Loucy (cell line): Measurements from ENCODE around the gene NAV2.
A peak's percentile ranks its signal among the peaks of the same experiment; 100 is the strongest.

Source experiments
- H2AFZ ChIP-seq: fragments of 200-600 bp; sonication (generic); 2 replicates; pipeline ENCODE4 v1.6.0; 2016; ENCODE audit warnings: antibody characterized with exemption, mild to moderate bottlenecking, low read length, moderate library complexity
- H3F3A ChIP-seq: fragments of 200-600 bp; 2 replicates; pipeline ENCODE4 v1.6.0; 2016; ENCODE audit warnings: antibody characterized with exemption, low read depth, mild to moderate bottlenecking
- H3K27me3 ChIP-seq: fragments of 200-600 bp; sonication (generic); 2 replicates; pipeline ENCODE4 v1.6.1; 2014; ENCODE audit warnings: low read length, mild to moderate bottlenecking; ENCODE audit not compliant: insufficient read depth, poor library complexity, severe bottlenecking
- H3K36me3 ChIP-seq: fragments of 200-600 bp; sonication (generic); 2 replicates; pipeline ENCODE4 v1.6.1; 2016; ENCODE audit warnings: low read length; ENCODE audit not compliant: insufficient read depth
- H3K4me1 ChIP-seq: fragments of 200-600 bp; sonication (generic); 2 replicates; pipeline ENCODE4 v1.5.1; 2014; ENCODE audit warnings: low read length, mild to moderate bottlenecking; ENCODE audit not compliant: insufficient read depth, poor library complexity, severe bottlenecking
- H3K4me2 ChIP-seq: fragments of 200-600 bp; sonication (generic); 2 replicates; pipeline ENCODE4 v1.6.0; 2014; ENCODE audit warnings: antibody characterized with exemption, low read length, low read depth, mild to moderate bottlenecking; ENCODE audit not compliant: poor library complexity, severe bottlenecking
- H3K4me3 ChIP-seq: fragments of 200-600 bp; sonication (generic); 2 replicates; pipeline ENCODE4 v1.5.1; 2014; ENCODE audit warnings: low read length, mild to moderate bottlenecking, mixed read lengths; ENCODE audit not compliant: poor library complexity, severe bottlenecking
- H3K79me2 ChIP-seq: fragments of 200-600 bp; sonication (generic); 2 replicates; pipeline ENCODE4 v1.6.1; 2014; ENCODE audit warnings: low read length; ENCODE audit not compliant: insufficient read depth
- H3K9ac ChIP-seq: fragments of 200-600 bp; sonication (generic); 2 replicates; pipeline ENCODE4 v1.6.0; 2014; ENCODE audit warnings: mild to moderate bottlenecking, low read depth, low read length, moderate library complexity; ENCODE audit not compliant: poor library complexity, severe bottlenecking
- H3K9me2 ChIP-seq: fragments of 200-600 bp; sonication (generic); replicated peaks from 2 replicates; pipeline ENCODE4 v1.6.1; 2016; ENCODE audit warnings: low read depth, low read length, mixed read lengths
- H3K9me3 ChIP-seq: fragments of 200-600 bp; sonication (generic); 2 replicates; pipeline ENCODE4 v1.6.1; 2014; ENCODE audit warnings: mild to moderate bottlenecking, antibody characterized with exemption, low read length, low read depth; ENCODE audit not compliant: insufficient read depth
- H4K20me1 ChIP-seq: fragments of 200-600 bp; sonication (generic); 2 replicates; pipeline ENCODE4 v1.6.0; 2014; ENCODE audit warnings: antibody characterized with exemption, low read length, mild to moderate bottlenecking; ENCODE audit not compliant: insufficient read depth, poor library complexity, severe bottlenecking
- CTCF ChIP-seq: fragments of 200-600 bp; sonication (generic); conservative IDR thresholded peaks from 2 replicates; pipeline ENCODE4 v1.5.1; 2014; ENCODE audit warnings: mild to moderate bottlenecking, antibody characterized with exemption, low read length
- EZH2phosphoT487 ChIP-seq: fragments of 200-600 bp; IDR thresholded peaks from 2 replicates; pipeline ENCODE4 v1.6.1; 2018; ENCODE audit warnings: antibody characterized with exemption, mild to moderate bottlenecking, moderate library complexity, borderline replicate concordance

The NAV2 gene

DNA sequence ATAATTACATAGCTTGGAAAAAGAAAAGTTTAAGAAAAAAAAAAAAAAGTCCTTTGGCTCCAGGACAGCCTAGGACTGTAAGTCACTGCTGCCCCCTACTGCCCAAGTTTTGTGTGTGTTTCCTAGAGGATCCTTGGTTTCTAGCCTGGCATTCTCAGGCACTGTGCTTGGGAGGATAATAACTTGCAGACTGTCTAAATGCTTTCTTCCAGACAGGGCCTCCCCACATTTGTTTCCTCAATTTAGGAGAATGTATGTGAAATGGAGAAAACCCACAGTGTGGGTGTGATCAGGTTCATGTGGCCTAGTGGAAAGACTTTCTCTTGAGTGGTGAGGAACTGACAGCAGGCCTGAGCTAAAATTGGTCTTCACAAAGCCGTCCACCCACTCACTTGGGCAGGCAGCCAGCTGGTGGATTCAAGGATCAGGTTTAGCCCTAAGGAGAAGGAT, 191.0 kb downstream of the NAV2 start:
- Histone ChIP-seq H3K79me2 (no peaks in the 10 kb centered on the region), H3F3A (no peaks in the 10 kb centered on the region), H4K20me1 (no peaks in the 10 kb centered on the region), H3K36me3 (no peaks in the 10 kb centered on the region), H3K27me3 (no peaks in the 10 kb centered on the region), H3K9me3 (no peaks in the 10 kb centered on the region), H3K9me2 (no peaks in the 10 kb centered on the region), H3K4me2 (no peak overlapping the region), H3K4me1 (no peaks in the 10 kb centered on the region), H2AFZ (no peak overlapping the region), H3K4me3 (no peak overlapping the region), H3K9ac (no peak overlapping the region)
- peak; percentile 92 for TF ChIP-seq CTCF
- TF ChIP-seq EZH2phosphoT487, result no peak

GRCh38 chr11:19905280-19905853, 192.7 kb downstream of the NAV2 start:
- Histone ChIP-seq H3K79me2 (no peaks in the 10 kb centered on the region), H3K27me3 (no peaks in the 10 kb centered on the region), H3K4me2 (no peak overlapping the region), H3K9ac (no peak overlapping the region), H3K4me1 (no peaks in the 10 kb centered on the region), H4K20me1 (no peaks in the 10 kb centered on the region), H3F3A (no peaks in the 10 kb centered on the region), H3K9me3 (no peaks in the 10 kb centered on the region), H3K9me2 (no peaks in the 10 kb centered on the region), H2AFZ (peak overlapping the region; percentile 21; the same call in 1 of the 2 replicates), H3K4me3 (no peak overlapping the region), H3K36me3 (no peaks in the 10 kb centered on the region)
- TF ChIP-seq EZH2phosphoT487 (no peak), CTCF (peak; percentile 79)

GRCh38 chr11:19906126-19906525, 193.5 kb downstream of the NAV2 start:
- Histone ChIP-seq H3K4me2 (no peak overlapping the region), H3K9me2 (no peaks in the 10 kb centered on the region), H4K20me1 (no peaks in the 10 kb centered on the region), H3F3A (no peaks in the 10 kb centered on the region), H3K79me2 (no peaks in the 10 kb centered on the region), H3K27me3 (no peaks in the 10 kb centered on the region), H3K9ac (no peak overlapping the region), H3K4me3 (no peak overlapping the region), H2AFZ (no peak overlapping the region), H3K9me3 (no peaks in the 10 kb centered on the region), H3K4me1 (no peaks in the 10 kb centered on the region), H3K36me3 (no peaks in the 10 kb centered on the region)
- no peak for TF ChIP-seq EZH2phosphoT487
- TF ChIP-seq CTCF, result no peak
